Brain microvascular endothelial cell (primary cell): ENCODE measurements around the gene PNMA1.
"Not testable (repeated sequence)": the region's sequence is repeated elsewhere in the genome, so short reads cannot be mapped to it uniquely, and the experiment has no call there.

Experiments
- DNase-seq: peaks from one replicate; pipeline ENCODE4 v3.0.0-alpha.2; 2020
- H3K27ac ChIP-seq: fragments of 250-450 bp; sonication (Bioruptor Pico); 2 replicates; pipeline ENCODE4 v1.5.1; 2020; ENCODE audit warnings: mild to moderate bottlenecking, moderate library complexity
- H3K27me3 ChIP-seq: fragments of 250-450 bp; sonication (Bioruptor Pico); replicated peaks from 2 replicates; pipeline ENCODE4 v1.5.1; 2020; ENCODE audit warnings: mild to moderate bottlenecking
- H3K36me3 ChIP-seq: fragments of 250-450 bp; sonication (Bioruptor Pico); replicated peaks from 2 replicates; pipeline ENCODE4 v1.5.1; 2020; ENCODE audit warnings: mild to moderate bottlenecking
- H3K4me3 ChIP-seq: 2 replicates; pipeline ENCODE4 v1.5.1; 2011; ENCODE audit warnings: low read depth, mild to moderate bottlenecking, control low read depth, low read length, moderate library complexity
- in situ Hi-C: cut with HindIII; loops from 2 replicates; pipeline ENCODE4 v1.10.0; 2017; ENCODE audit warnings: low sequenced_read_pairs, low pct_ligation_motif_present
- TF ChIP-seq, protein P1 (sequence below): IDR thresholded peaks from 2 replicates; pipeline ENCODE4 v1.5.1; 2011; ENCODE audit warnings: low read depth, mild to moderate bottlenecking, moderate library complexity, low read length, control low read depth, inconsistent platforms; ENCODE audit errors: missing control alignments

Gene PNMA1

DNA sequence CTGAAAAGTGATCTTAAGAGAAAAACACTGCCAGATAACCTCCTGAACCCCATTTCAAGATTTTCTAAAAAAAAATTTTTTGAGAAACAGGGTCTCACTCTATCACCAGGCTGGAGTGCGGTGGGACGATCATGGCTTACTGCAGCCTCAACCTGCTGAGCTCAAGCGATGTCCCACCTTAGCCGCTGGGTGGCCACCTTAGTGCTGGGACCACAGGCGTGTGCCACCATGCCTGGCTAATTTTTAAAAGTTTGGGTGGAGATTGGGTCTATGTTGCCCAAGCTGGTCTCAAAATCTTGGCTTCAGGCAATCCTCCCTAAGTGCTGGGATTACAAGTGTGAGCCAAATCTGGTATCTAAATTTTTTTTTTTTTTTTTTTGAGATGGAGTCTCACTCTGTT is 3.4 kb downstream of the PNMA1 start:
- Histone ChIP-seq H3K36me3 (peaks cover 3% of the 10 kb centered on the region), H3K27ac (no peak overlapping the region), H3K4me3 (no peak overlapping the region), H3K27me3 (no peaks in the 10 kb centered on the region)
- in situ Hi-C loops: no loop called here
- DNase-seq: no peak
- TF ChIP-seq, protein P1, sequence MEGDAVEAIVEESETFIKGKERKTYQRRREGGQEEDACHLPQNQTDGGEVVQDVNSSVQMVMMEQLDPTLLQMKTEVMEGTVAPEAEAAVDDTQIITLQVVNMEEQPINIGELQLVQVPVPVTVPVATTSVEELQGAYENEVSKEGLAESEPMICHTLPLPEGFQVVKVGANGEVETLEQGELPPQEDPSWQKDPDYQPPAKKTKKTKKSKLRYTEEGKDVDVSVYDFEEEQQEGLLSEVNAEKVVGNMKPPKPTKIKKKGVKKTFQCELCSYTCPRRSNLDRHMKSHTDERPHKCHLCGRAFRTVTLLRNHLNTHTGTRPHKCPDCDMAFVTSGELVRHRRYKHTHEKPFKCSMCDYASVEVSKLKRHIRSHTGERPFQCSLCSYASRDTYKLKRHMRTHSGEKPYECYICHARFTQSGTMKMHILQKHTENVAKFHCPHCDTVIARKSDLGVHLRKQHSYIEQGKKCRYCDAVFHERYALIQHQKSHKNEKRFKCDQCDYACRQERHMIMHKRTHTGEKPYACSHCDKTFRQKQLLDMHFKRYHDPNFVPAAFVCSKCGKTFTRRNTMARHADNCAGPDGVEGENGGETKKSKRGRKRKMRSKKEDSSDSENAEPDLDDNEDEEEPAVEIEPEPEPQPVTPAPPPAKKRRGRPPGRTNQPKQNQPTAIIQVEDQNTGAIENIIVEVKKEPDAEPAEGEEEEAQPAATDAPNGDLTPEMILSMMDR: peak; percentile 15

DNA sequence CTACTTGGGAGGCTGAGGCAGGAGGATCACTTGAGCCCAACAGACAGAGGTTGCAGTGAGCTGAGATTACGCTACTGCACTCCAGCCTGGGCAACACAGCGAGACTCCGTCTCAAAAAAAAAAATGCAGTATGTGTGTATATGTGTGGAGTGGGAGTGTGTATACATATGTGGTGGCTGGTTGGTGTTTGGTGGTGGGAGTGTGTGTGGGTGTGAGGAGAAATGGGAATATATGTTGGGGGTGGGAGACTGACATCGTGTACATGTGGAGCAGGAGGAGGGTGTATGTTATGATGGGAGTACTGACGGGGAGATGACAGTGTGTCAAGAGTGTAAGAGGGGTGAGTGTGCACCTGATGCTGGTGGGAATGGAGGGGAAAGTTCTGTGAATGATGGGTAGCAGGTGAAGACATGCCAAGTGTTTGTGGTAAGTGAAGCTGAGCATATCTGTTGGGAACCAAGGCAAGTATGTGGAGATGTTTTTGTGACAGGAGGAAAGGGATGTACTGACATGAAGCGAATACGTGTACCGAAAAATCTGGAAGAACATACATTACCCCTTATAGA is 4.2 kb downstream of the PNMA1 start:
- DNase-seq: no peak
- Histone ChIP-seq H3K4me3 (no peak overlapping the region), H3K27me3 (no peaks in the 10 kb centered on the region), H3K27ac (no peak overlapping the region), H3K36me3 (no peaks in the 10 kb centered on the region)
- in situ Hi-C loops: no loop called here
- TF ChIP-seq, protein P1: no peak

DNA sequence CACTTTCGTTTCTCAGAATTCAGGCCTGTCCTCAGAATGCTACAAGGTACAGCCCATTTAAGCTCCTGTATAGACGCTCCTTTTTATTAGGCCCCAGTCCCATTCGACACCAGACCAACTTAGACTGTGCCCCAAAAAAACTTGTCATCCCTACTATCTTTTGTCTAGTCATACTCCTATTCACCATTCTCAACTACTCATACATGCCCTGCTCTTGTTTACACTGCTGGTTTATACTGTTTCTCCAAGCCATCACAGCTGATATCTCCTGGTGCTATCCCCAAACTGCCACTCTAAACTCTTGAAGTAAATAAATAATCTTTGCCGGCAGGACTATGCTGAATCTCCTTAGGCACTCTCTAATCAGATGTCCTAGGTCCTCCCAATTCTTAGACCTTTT is 6.1 kb downstream of the PNMA1 start:
- H3K4me3 ChIP-seq, H3K36me3 ChIP-seq, in situ Hi-C loops, H3K27me3 ChIP-seq, DNase-seq, H3K27ac ChIP-seq: not testable (repeated sequence)

DNA sequence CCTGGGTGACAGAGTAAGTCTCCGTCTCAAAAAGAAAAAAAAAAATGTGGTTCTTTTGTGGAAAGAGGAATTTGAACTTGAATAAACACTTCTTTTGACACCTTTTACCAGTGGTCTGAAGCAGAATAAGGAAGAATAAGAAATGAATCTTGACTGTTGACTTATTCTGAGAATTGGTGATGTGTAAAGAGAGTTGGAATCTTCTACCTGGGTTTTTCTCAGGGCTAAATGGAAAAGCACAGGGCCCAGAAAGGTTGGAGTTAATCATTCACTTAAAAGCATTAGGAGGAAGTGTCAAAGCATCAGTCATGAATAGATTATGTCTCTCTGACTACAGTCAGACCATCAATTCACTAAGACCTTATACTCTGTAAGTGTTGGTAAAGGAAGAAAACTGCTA is 13.9 kb downstream of the PNMA1 start:
- Histone ChIP-seq H3K36me3 (no peaks in the 10 kb centered on the region), H3K27ac (no peak overlapping the region), H3K4me3 (no peak overlapping the region), H3K27me3 (no peaks in the 10 kb centered on the region)
- in situ Hi-C loops: no loop called here
- DNase-seq: no peak
- TF ChIP-seq, protein P1: no peak

DNA sequence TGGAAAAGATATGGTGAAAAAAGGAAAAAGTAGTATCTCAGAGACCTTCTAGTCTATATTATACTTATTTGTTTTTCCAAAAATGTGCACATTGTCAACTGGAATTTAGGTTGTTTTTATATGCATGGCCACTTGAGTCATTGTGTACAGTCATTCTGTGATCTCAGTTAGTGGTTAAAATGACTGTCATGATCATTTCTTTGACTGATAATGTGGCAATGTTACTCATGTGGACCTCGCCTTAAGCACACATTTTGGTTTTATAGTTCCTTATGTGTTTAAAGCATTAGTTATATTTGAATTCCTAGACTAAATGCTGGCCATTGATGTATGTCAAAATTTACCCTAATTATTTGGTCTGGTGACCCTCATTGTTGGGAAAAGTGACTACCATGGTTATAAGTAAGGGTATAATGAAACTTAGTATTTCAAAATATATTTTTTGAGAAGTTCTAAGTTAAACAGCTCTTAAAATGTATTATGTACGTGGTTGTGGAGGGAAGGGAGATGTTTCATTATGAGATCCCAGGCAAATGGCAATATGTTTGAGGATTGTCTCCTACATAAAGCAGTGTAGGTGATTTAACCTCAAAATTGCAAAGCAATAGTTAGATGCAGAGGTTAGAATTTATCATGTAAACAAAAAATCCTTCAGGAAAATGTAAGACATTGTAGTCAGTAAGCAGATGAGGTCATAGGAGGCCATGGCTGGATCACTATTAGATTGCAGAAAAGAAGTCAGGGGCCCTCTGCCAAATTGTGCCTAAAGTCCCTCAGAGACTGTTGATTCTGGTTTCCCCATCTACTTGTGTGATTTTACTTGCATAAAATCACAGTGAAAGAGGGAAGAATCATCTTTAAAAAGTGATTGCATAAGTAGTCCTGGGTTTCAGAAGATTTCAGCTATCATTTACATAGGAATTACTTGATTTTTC is 17.5 kb downstream of the PNMA1 start:
- Histone ChIP-seq H3K27me3 (no peaks in the 10 kb centered on the region), H3K4me3 (no peak overlapping the region), H3K36me3 (no peaks in the 10 kb centered on the region), H3K27ac (peak overlapping the region; percentile 57)
- peak; percentile 46 for DNase-seq
- TF ChIP-seq, protein P1: no peak
- in situ Hi-C loops: no loop called here

DNA sequence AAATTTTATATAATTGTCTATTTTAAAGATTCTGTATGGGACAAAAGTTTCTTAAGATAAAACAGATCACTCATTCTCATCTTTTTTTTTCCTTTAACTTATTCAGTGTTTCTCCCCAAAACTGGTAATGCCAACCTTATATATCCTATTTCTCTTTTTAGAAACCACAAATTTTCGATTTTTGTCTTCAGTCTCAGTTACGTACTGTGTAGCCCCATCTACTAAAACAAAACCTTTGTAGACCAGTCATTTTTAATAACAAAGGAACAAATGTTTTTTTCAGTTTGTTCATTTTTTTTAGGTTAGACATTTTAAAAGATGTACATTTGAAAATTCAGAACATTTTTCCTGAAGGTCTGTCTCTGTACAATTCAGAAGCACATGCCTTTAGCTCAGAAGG is 18.2 kb downstream of the PNMA1 start:
- Histone ChIP-seq H3K27ac (no peak overlapping the region), H3K4me3 (no peak overlapping the region), H3K27me3 (no peaks in the 10 kb centered on the region), H3K36me3 (no peaks in the 10 kb centered on the region)
- no peak for DNase-seq
- in situ Hi-C loops: no loop called here
- TF ChIP-seq, protein P1: no peak
